ENCODE results near the gene CDKAL1. TPM values are rescaled to one million over a fixed set of nuclear protein-coding genes. Genes with fewer than 3 reads are reported as not detected.

CDKAL1 gene
- total RNA-seq, 1 experiment from 2014 or later = 16.1 TPM

GRCh38 chr6:21227486-21227885, 693.2 kb downstream of the CDKAL1 start:
- H3K27me3 ChIP-seq (ENCODE audit: insufficient read depth, low read depth) = no peaks in the 10 kb centered on the region
- H3K4me1 ChIP-seq (replicated peaks; ENCODE audit: insufficient read depth) = no peaks in the 10 kb centered on the region
- H3K36me3 ChIP-seq (ENCODE audit: low read depth) = no peaks in the 10 kb centered on the region
- H3K27ac ChIP-seq = no peak overlapping the region
- no peaks in the 10 kb centered on the region for H3K79me2 ChIP-seq (ENCODE audit: low read depth)
- no peak overlapping the region for H3K4me2 ChIP-seq
- H3F3A ChIP-seq (ENCODE audit: insufficient read depth, low read depth) = no peaks in the 10 kb centered on the region
- TF ChIP-seq CTCF (conservative IDR thresholded peaks at IDR 0.05) (no peak), EZH2 (IDR thresholded peaks at IDR 0.05; ENCODE audit: low read depth) (no peak)
- no peaks in the 10 kb centered on the region; the same call in 1 of the 2 replicates for H3K9me3 ChIP-seq (ENCODE audit: insufficient read depth, low read depth)
- H2AFZ ChIP-seq = no peak overlapping the region
- no peaks in the 10 kb centered on the region for H4K20me1 ChIP-seq (ENCODE audit: insufficient read depth)
- no peaks in the 10 kb centered on the region for H3K9me2 ChIP-seq (ENCODE audit: insufficient read depth)
- DNase-seq = no peak
- ChIA-PET CTCF (no interaction called here), POLR2A (ENCODE audit: unreplicated experiment) (interaction anchor here (0.6 kb wide), 1 partner anchor 360 kb away, joined by 4 read pairs; no protein-coding TSS in a partner anchor)
- no TSS peak for BruUV-seq (replicated peaks)
- H3K4me3 ChIP-seq = no peak overlapping the region
- intact Hi-C loops (cut with micrococcal nuclease; ENCODE audit: unreplicated experiment) = no loop called here

GRCh38 chr6:21228411-21228810, 694.2 kb downstream of the CDKAL1 start:
- no peak overlapping the region for H3K27ac ChIP-seq
- no peak overlapping the region for H3K4me3 ChIP-seq
- H3F3A ChIP-seq (ENCODE audit: insufficient read depth, low read depth) = no peaks in the 10 kb centered on the region
- TF ChIP-seq CTCF (conservative IDR thresholded peaks at IDR 0.05) (no peak), EZH2 (IDR thresholded peaks at IDR 0.05; ENCODE audit: low read depth) (no peak)
- H3K9me2 ChIP-seq (ENCODE audit: insufficient read depth) = no peaks in the 10 kb centered on the region
- no peaks in the 10 kb centered on the region; the same call in 1 of the 2 replicates for H3K9me3 ChIP-seq (ENCODE audit: insufficient read depth, low read depth)
- no peak overlapping the region for H3K4me2 ChIP-seq
- BruUV-seq (replicated peaks) = no TSS peak
- no peaks in the 10 kb centered on the region for H4K20me1 ChIP-seq (ENCODE audit: insufficient read depth)
- H2AFZ ChIP-seq = no peak overlapping the region
- no peaks in the 10 kb centered on the region for H3K27me3 ChIP-seq (ENCODE audit: insufficient read depth, low read depth)
- H3K79me2 ChIP-seq (ENCODE audit: low read depth) = no peaks in the 10 kb centered on the region
- intact Hi-C loops (cut with micrococcal nuclease; ENCODE audit: unreplicated experiment) = no loop called here
- H3K36me3 ChIP-seq (ENCODE audit: low read depth) = no peaks in the 10 kb centered on the region
- ChIA-PET POLR2A (ENCODE audit: unreplicated experiment) (no interaction called here), CTCF (no interaction called here)
- no peak for DNase-seq
- no peaks in the 10 kb centered on the region for H3K4me1 ChIP-seq (replicated peaks; ENCODE audit: insufficient read depth)

GRCh38 chr6:21228876-21229460, 694.7 kb downstream of the CDKAL1 start:
- POLR2A ChIA-PET (ENCODE audit: unreplicated experiment) = no interaction called here
- no peaks in the 10 kb centered on the region for H3K9me2 ChIP-seq (ENCODE audit: insufficient read depth)
- H4K20me1 ChIP-seq (ENCODE audit: insufficient read depth) = no peaks in the 10 kb centered on the region
- no peak for DNase-seq
- TF ChIP-seq CTCF (conservative IDR thresholded peaks at IDR 0.05) = no peak
- no peak for TF ChIP-seq EZH2 (IDR thresholded peaks at IDR 0.05; ENCODE audit: low read depth)
- H3K4me1 ChIP-seq (replicated peaks; ENCODE audit: insufficient read depth) = no peaks in the 10 kb centered on the region
- H3K27ac ChIP-seq = no peak overlapping the region
- intact Hi-C loops (cut with micrococcal nuclease; ENCODE audit: unreplicated experiment) = no loop called here
- H2AFZ ChIP-seq = no peak overlapping the region
- H3K4me2 ChIP-seq = no peak overlapping the region
- H3K4me3 ChIP-seq = no peak overlapping the region
- H3K36me3 ChIP-seq (ENCODE audit: low read depth) = no peaks in the 10 kb centered on the region
- no TSS peak for BruUV-seq (replicated peaks)
- H3K9me3 ChIP-seq (ENCODE audit: insufficient read depth, low read depth) = no peaks in the 10 kb centered on the region; the same call in 1 of the 2 replicates
- H3K27me3 ChIP-seq (ENCODE audit: insufficient read depth, low read depth) = no peaks in the 10 kb centered on the region
- H3K79me2 ChIP-seq (ENCODE audit: low read depth) = no peaks in the 10 kb centered on the region
- no peaks in the 10 kb centered on the region for H3F3A ChIP-seq (ENCODE audit: insufficient read depth, low read depth)
- CTCF ChIA-PET = no interaction called here
